GM19023 (cell line): ENCODE data around the gene RNU6-9.
"Not testable (repeated sequence)": the region's sequence is repeated elsewhere in the genome, so short reads cannot be mapped to it uniquely, and the experiment has no call there.

Experiments
- ATAC-seq: cut with Tn5 transposase; IDR thresholded peaks from one replicate; pipeline ENCODE4 v1.9.1; 2021; ENCODE audit warnings: mild to moderate bottlenecking, moderate library complexity; ENCODE audit not compliant: unreplicated experiment

The RNU6-9 gene

DNA sequence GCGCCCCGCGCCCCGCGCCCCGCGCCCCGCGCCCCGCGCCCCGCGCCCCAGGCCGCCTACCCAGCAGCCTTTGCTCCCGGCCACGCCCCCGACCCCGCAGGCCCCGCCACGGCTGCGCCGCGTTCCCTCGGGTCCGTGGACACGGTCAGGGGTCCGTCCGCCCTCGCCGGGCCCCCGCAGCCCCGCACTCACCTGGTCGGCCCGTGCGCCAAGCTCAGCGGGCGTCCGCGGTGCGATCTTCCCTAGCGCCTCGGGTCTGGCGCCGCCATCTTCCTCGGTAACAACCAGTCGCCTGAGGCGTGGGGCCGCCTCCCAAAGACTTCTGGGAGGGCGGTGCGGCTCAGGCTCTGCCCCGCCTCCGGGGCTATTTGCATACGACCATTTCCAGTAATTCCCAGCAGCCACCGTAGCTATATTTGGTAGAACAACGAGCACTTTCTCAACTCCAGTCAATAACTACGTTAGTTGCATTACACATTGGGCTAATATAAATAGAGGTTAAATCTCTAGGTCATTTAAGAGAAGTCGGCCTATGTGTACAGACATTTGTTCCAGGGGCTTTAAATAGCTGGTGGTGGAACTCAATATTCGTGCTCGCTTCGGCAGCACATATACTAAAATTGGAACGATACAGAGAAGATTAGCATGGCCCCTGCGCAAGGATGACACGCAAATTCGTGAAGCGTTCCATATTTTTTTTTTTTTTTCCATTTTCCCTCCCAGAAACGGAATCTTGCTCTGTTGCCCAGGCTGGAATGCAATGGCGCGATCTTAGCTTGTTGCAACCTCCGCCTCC is at the start of gene RNU6-9, which contains the start of gene MED16:
Gene RNU6-9, plus strand, starts transcription at position 591 of the 796 bp plus-strand sequence.
Gene MED16, minus strand, starts transcription at position 294 of the 796 bp plus-strand sequence. CDS start 2,056 bp downstream, outside the sequence.
- ATAC-seq = peak; percentile 65

GRCh38 chr19:843836-844545 is 49.3 kb upstream of the RNU6-9 start:
- no peak for ATAC-seq

- ATAC-seq = no peak
Observed at GRCh38 chr19:844546-844971, 48.7 kb upstream of the RNU6-9 start.

- no peak for ATAC-seq
Observed at GRCh38 chr19:845707-846521, 47.4 kb upstream of the RNU6-9 start.

DNA sequence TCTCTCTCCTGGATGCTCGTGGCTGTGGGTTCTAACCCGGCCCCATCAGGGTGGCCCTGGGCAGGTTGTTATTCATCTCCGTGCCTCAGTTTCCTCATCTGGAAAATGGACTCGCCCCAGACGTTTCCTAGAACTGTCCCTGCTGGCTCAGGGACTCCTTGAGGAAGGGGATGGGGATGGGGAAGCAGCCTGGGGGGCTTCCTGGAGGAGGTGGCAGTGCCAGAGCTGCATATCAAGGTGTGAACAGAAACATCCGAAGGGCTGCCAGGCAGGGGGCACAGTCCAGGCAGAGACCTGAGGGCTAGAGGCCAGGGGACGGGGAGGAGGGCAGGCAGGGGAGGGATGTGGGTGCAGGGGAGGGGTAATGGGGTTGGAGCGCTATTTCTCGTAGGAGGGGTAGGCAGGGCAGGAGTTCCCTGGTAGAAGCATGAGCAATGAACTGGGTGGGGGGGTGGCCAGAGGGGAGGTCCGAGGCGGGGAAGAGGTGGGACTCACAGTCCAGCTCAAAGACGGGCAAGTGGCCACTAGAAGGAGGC is 44.8 kb upstream of the RNU6-9 start:
- ATAC-seq = no peak

GRCh38 chr19:849195-849594 is 44.1 kb upstream of the RNU6-9 start:
- ATAC-seq = not testable (repeated sequence)

DNA sequence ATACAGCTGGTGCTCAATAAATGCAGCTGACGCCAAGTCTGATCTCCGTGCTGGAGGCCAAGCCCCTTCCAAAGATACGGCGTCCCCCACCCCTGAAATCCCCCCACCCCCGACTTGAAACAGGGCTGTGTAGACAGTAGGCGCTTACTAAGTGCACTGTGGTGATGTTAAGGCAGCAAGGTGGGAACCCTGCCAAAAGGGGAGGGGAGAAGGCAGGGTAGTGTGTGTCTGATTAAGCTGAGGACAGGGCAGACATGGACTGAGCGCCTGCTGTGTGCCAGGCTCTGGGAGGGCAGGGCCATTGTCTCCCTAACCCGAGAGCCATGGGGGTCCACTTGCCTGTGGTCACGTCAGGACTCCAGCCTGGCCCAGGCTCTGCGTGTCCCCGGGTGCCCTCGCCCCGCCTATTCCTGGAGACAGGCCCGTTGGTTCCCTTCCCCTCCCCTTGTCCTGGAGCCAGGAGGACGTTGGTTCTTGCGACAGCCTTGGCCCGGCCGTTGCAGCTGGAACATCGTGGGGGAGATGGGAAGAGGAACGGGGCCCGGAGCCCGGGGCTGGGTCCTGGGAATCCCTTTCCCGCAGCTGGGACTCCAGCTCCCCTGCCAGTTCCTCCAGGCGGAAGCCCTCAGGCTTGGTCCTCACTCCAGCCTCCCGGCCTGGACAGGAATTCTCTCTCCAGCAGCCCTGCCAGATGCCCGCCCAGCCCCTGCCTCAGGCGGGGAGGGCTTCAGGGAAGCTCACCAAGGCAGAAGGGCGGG is 42.9 kb upstream of the RNU6-9 start:
- no peak for ATAC-seq

- ATAC-seq = no peak
Observed at GRCh38 chr19:850979-851335, 42.3 kb upstream of the RNU6-9 start.

DNA sequence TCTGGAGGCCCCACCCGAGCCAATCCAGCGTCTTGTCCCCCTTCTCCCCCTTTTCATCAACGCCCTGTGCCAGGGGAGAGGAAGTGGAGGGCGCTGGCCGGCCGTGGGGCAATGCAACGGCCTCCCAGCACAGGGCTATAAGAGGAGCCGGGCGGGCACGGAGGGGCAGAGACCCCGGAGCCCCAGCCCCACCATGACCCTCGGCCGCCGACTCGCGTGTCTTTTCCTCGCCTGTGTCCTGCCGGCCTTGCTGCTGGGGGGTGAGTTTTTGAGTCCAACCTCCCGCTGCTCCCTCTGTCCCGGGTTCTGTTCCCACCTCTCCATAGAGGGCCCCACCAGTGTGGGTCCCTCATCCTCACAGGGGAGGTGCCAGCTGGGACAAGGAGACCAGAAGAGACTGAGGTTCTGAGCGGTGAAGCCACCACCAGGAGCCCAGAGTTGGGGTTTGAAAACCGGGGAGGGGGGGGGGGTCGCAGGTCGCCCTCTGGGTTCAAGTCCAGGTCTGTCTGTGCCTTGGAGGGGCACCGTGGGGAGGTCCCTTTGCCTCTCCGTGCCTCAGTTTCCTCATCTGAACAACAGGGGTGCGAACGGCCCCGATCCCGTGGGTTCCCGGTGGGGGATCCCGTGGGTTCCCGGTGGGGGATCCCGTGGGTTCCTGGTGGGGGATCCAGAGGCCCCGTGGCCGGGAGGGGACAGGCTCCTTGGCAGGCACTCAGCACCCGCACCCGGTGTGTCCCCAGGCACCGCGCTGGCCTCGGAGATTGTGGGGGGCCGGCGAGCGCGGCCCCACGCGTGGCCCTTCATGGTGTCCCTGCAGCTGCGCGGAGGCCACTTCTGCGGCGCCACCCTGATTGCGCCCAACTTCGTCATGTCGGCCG is 40.9 kb upstream of the RNU6-9 start, which contains the start of gene ELANE:
Gene ELANE, plus strand, starts transcription at position 168 of the 878 bp plus-strand sequence. Its CDS starts 26 bp downstream, at position 194.
- ATAC-seq = no peak

DNA sequence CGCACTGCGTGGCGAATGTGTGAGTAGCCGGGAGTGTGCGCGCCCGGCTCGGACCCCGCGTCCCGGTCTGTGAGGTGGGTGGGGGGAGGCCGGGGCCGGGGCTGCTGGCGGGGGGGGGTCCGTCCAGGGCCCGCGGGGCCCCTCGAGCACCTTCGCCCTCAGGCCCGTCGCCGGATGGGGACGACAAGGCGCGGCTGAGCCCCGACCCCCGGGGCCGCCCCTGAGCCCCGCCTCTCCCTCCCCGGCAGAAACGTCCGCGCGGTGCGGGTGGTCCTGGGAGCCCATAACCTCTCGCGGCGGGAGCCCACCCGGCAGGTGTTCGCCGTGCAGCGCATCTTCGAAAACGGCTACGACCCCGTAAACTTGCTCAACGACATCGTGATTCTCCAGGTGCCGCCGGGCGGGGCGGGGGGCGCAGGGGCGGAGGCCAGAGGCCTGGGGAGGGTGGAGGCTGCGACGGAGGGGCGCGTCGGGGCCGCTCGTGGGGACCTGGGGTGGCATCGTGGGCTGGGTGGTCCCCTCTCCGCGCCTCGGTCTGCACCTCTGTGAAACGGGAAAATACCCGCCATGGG is 40.2 kb upstream of the RNU6-9 start:
- ATAC-seq = no peak

DNA sequence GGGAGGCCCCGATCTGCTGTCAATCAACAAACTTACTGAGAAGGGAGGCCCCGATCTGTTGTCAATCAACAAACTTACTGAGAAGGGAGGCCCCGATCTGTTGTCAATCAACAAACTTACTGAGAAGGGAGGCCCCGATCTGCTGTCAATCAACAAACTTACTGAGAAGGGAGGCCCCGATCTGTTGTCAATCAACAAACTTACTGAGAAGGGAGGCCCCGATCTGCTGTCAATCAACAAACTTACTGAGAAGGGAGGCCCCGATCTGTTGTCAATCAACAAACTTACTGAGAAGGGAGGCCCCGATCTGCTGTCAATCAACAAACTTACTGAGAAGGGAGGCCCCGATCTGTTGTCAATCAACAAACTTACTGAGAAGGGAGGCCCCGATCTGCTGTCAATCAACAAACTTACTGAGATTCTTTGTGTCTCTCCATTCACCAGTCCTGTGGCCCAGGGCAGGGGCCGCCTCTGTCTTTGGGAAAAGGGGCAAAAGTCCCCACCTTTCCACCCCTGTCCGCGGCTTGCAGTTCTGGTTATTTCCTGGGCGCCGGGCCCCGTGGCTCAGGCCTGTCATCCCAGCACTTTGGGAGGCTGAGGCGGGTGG is 39.6 kb upstream of the RNU6-9 start:
- not testable (repeated sequence) for ATAC-seq

DNA sequence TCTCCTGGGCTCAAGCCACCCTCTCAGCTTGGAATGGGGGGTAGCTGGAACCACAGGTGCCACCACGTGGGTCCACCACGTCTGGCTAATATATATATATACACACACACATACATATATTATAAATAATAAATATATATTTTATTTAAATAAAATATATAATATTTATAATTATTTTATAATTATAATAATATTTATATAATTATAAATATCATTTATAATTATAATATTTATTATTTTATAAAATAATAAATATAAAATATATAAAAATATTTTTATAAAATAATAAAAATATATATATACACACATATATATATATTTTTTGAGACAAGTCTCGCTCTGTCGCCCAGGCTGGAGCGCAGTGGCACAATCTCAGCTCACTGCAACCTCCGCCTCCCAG is 38.7 kb upstream of the RNU6-9 start:
- ATAC-seq = no peak

GRCh38 chr19:855142-855541 is 38.1 kb upstream of the RNU6-9 start:
- no peak for ATAC-seq

GRCh38 chr19:855566-856120 is 37.6 kb upstream of the RNU6-9 start:
- no peak for ATAC-seq

- ATAC-seq = no peak
Observed at GRCh38 chr19:858284-858683, 35.0 kb upstream of the RNU6-9 start.

DNA sequence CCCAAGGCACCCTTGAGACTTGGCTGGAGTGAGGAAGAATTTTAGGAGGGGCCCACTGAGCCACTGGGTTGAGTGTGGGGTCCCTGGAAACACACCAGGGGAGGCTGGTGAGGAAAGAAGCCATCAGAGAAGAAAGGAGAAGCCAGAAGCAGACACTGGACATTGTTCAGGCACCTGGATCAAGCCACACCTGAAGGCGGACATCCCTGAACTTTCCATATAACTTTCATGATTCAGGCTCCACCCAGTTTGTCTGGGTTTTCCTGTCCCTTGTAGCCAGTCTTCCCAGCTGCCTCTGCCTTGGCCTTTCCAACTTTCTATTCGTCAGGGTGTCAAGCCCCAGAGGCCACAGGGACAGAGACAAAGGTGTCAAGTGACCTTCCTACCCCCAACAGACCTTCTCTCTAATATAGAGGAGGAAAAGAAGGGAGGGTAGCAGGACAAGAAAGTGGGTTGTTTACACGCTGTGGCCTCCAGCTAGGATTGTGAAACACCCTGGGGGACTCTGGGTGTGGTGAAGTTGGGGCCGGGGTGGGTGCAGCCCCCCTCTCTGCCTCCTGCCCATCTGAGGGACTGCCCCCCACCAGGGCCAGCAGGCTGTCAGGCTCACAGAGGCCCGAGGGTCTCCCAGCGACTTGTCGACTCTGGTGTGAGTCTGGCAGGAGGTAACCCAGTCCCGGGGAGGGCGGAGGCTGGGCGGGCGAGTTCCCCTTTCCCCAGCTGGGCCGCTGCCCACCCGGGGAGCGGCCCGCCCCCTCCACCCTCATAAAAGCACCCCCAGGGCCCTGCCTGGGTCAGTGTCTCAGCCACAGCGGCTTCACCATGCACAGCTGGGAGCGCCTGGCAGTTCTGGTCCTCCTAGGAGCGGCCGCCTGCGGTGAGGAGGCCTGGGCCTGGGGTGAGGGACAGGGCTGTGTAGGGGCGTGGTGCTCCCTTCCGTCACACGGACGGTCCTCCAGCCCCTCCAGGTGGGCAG is 34.1 kb upstream of the RNU6-9 start, which contains the start of gene CFD:
Gene CFD, plus strand, starts transcription at position 797 of the 976 bp plus-strand sequence. Its CDS starts 26 bp downstream, at position 823.
- no peak for ATAC-seq
